T-cell (primary cell): Measurements from ENCODE around the gene PLCL2. TPM values are rescaled to one million over a fixed set of nuclear protein-coding genes. Genes with fewer than 3 reads are reported as not detected.

Experiments
- ATAC-seq, 4 experiments: fragments of 200-7000 bp in 3 of 4; fragments of 150-1000 bp in 1 of 4; cut with Tn5 transposase; replicated peaks in 1 of 4; 1 replicate in 3 of 4; 2 replicates in 1 of 4; pipeline ENCODE4 v1.10.0; 2021; ENCODE audit warnings: moderate library complexity in 3 of 4, mild to moderate bottlenecking in 2 of 4, moderate number of reproducible peaks in 1 of 4
- CTCF ChIA-PET, 2 donors: fragments of 300-600 bp; sonication (Branson Sonifier 250); formaldehyde crosslinking; loops; one replicate each; lab custom pipeline; 2022; ENCODE audit warnings: antibody characterized with exemption in 2 of 2; lab: Charles Lee
- POLR2A ChIA-PET, 2 donors: fragments of 300-600 bp; sonication (Branson Sonifier 250); formaldehyde crosslinking; loops; one replicate each; lab custom pipeline; 2022; ENCODE audit warnings: antibody characterized with exemption in 2 of 2; lab: Charles Lee
- DNase-seq, 35 experiments: peaks; one replicate each; pipeline versions ENCODE4 v3.0.0 to v3.0.0-alpha.2; 2013 to 2023
- H3K27ac ChIP-seq: one replicate; pipeline ENCODE4 v1.5.1; 2013; ENCODE audit warnings: low read length
- H3K27me3 ChIP-seq, 2 experiments: replicated peaks in 1 of 2; 1 replicate in 1 of 2; 2 replicates in 1 of 2; pipeline versions ENCODE4 v1.6.1 to v1.7.0; 2013; ENCODE audit warnings: low read length in 1 of 2, mixed read lengths in 1 of 2; ENCODE audit not compliant: control insufficient read depth in 2 of 2, insufficient read depth in 2 of 2; ENCODE audit errors: extremely low read depth in 1 of 2
- H3K36me3 ChIP-seq, 2 donors: 1 replicate in 1 of 2; 2 replicates in 1 of 2; pipeline versions ENCODE4 v1.6.1 to v1.7.0; 2013; ENCODE audit warnings: low read length in 1 of 2; ENCODE audit not compliant: control insufficient read depth in 2 of 2, insufficient read depth in 1 of 2; ENCODE audit errors: extremely low read depth in 1 of 2
- H3K4me1 ChIP-seq, 2 experiments: 1 replicate in 1 of 2; 2 replicates in 1 of 2; pipeline versions ENCODE4 v1.6.1 to v1.7.0; 2013; ENCODE audit warnings: low read length in 2 of 2, mixed read lengths in 1 of 2; ENCODE audit not compliant: insufficient read depth in 2 of 2, control insufficient read depth in 1 of 2; ENCODE audit errors: extremely low read depth in 1 of 2
- H3K4me3 ChIP-seq, 2 donors: 1 replicate in 1 of 2; 2 replicates in 1 of 2; pipeline versions ENCODE4 v1.5.1 to v1.7.0; 2013; ENCODE audit warnings: mild to moderate bottlenecking in 2 of 2, low read length in 1 of 2, moderate library complexity in 1 of 2; ENCODE audit not compliant: control insufficient read depth in 1 of 2; ENCODE audit errors: extremely low read depth in 1 of 2
- H3K9me3 ChIP-seq: 2 replicates; pipeline ENCODE4 v1.7.0; 2013
- H3K27ac Mint-ChIP-seq, 2 donors: one replicate each; pipeline ENCODE4 v1.8.0; 2020 to 2021; ENCODE audit warnings: mild to moderate bottlenecking in 2 of 2, mixed read lengths in 2 of 2
- H3K27me3 Mint-ChIP-seq, 2 donors: one replicate each; pipeline ENCODE4 v1.8.0; 2021 to 2022; ENCODE audit warnings: mixed read lengths in 2 of 2
- H3K36me3 Mint-ChIP-seq: one replicate; pipeline ENCODE4 v1.8.0; 2021; ENCODE audit warnings: mixed read lengths
- H3K4me1 Mint-ChIP-seq, 3 donors: one replicate each; pipeline ENCODE4 v1.8.0; 2020 to 2022; ENCODE audit warnings: mixed read lengths in 3 of 3, mild to moderate bottlenecking in 1 of 3
- H3K4me3 Mint-ChIP-seq, 3 donors: one replicate each; pipeline ENCODE4 v1.8.0; 2020 to 2022; ENCODE audit warnings: mild to moderate bottlenecking in 3 of 3, mixed read lengths in 3 of 3, moderate library complexity in 3 of 3
- H3K9me3 Mint-ChIP-seq, 3 donors: one replicate each; pipeline ENCODE4 v1.8.0; 2020 to 2022; ENCODE audit warnings: mixed read lengths in 3 of 3
- WGBS: methylation state at CpG from one replicate; pipeline ENCODE4 v1.1.5; 2013; ENCODE audit warnings: missing lambda C conversion rate; ENCODE audit not compliant: insufficient coverage; 5-methylcytosine and 5-hydroxymethylcytosine counted together
- total RNA-seq, 35 experiments: library from RNA in 6 of 35; stranded (reverse) in 6 of 35; fragments of 120-200 nt in 1 of 35; gene quantifications; one replicate each; pipeline versions ENCODE4 v1.2.1 to v1.2.4 and lab custom pipeline; 2013 to 2026

The PLCL2 gene
- total RNA-seq, 5 donors from 2014 or later (not counting 1 experiment from before 2014, with no cell fraction given), result 53.4 to 68.1 (median 60.9) TPM

GRCh38 chr3:17040322-17040989 is 155.7 kb downstream of the PLCL2 start:
- Histone ChIP-seq H3K9me3 (no peaks in the 10 kb centered on the region), H3K4me1 (peaks cover 0 to 3% of the 10 kb centered on the region in 2 experiments), H3K4me3 (no peak overlapping the region), H3K27ac (no peak overlapping the region), H3K27me3 (no peaks in the 10 kb centered on the region), H3K36me3 (peaks cover 5 to 12% of the 10 kb centered on the region in 2 donors)
- DNase-seq (no peak), ATAC-seq (no peak)
- ChIA-PET CTCF (interaction anchor here in 1 of 2 donors (0.9 to 1.7 kb wide), 2 partner anchors 10 to 40 kb away, joined by 3 to 5 read pairs; no protein-coding TSS in a partner anchor), POLR2A (no interaction called here)
- H3K27ac Mint-ChIP-seq, result peak overlapping the region; percentile 33 to 58
- H3K4me3 Mint-ChIP-seq, result no peak overlapping the region
- peaks cover 40 to 62% (median 47%) of the 10 kb centered on the region in 3 donors for H3K4me1 Mint-ChIP-seq
- WGBS, result 100% methylated on average over 1 of the region's 5 CpGs
- H3K27me3 Mint-ChIP-seq, result no peaks in the 10 kb centered on the region
- H3K9me3 Mint-ChIP-seq, result no peaks in the 10 kb centered on the region
- peaks cover 47% of the 10 kb centered on the region for H3K36me3 Mint-ChIP-seq

- Histone ChIP-seq H3K27me3 (no peaks in the 10 kb centered on the region), H3K4me1 (peaks cover 0 to 3% of the 10 kb centered on the region in 2 experiments), H3K36me3 (peaks cover 5 to 15% of the 10 kb centered on the region in 2 donors), H3K4me3 (no peak overlapping the region), H3K27ac (no peak overlapping the region), H3K9me3 (no peaks in the 10 kb centered on the region)
- Mint-ChIP-seq H3K4me3 (no peak overlapping the region), H3K27me3 (no peaks in the 10 kb centered on the region), H3K9me3 (no peaks in the 10 kb centered on the region), H3K36me3 (peaks cover 47% of the 10 kb centered on the region), H3K27ac (peak overlapping the region; percentile 33 to 58), H3K4me1 (peaks cover 39 to 62% (median 46%) of the 10 kb centered on the region in 3 donors)
- CTCF ChIA-PET, result interaction anchor here in 1 of 2 donors (1.7 kb wide), 1 partner anchor 11 kb away, joined by 5 read pairs; no protein-coding TSS in a partner anchor
- 88% methylated on average over 1 of the region's 5 CpGs for WGBS
- no peak for DNase-seq
- POLR2A ChIA-PET, result no interaction called here
- ATAC-seq, result no peak
Observed at GRCh38 chr3:17040990-17041377, 156.2 kb downstream of the PLCL2 start.

GRCh38 chr3:17044855-17045254 is 160.1 kb downstream of the PLCL2 start:
- no peaks in the 10 kb centered on the region for H3K27me3 ChIP-seq
- no peaks in the 10 kb centered on the region for H3K27me3 Mint-ChIP-seq
- no CpG with 5 or more reads among the region's 2 CpGs for WGBS
- peak overlapping the region in 1 of 2 donors; percentile 24 for H3K27ac Mint-ChIP-seq
- peaks cover 70% of the 10 kb centered on the region for H3K36me3 Mint-ChIP-seq
- no peak overlapping the region for H3K4me3 Mint-ChIP-seq
- peaks cover 3 to 8% (median 7%) of the 10 kb centered on the region in 3 donors for H3K9me3 Mint-ChIP-seq
- DNase-seq (no peak), ATAC-seq (no peak)
- ChIA-PET CTCF (no interaction called here), POLR2A (no interaction called here)
- no peak overlapping the region for H3K4me3 ChIP-seq
- H3K9me3 ChIP-seq, result peaks cover 5% of the 10 kb centered on the region
- H3K27ac ChIP-seq, result no peak overlapping the region
- peaks cover 5 to 32% of the 10 kb centered on the region in 2 donors for H3K36me3 ChIP-seq
- H3K4me1 Mint-ChIP-seq, result peaks cover 23 to 41% (median 30%) of the 10 kb centered on the region in 3 donors
- no peaks in the 10 kb centered on the region for H3K4me1 ChIP-seq

- H3K4me1 ChIP-seq, result no peaks in the 10 kb centered on the region
- no peak overlapping the region for H3K4me3 ChIP-seq
- H3K27ac ChIP-seq, result no peak overlapping the region
- DNase-seq, result no peak
- no peaks in the 10 kb centered on the region for H3K27me3 Mint-ChIP-seq
- peaks cover 76% of the 10 kb centered on the region for H3K36me3 Mint-ChIP-seq
- POLR2A ChIA-PET, result no interaction called here
- H3K9me3 Mint-ChIP-seq, result peaks cover 3 to 14% (median 8%) of the 10 kb centered on the region in 3 donors
- no peak overlapping the region for H3K27ac Mint-ChIP-seq
- H3K4me1 Mint-ChIP-seq, result peaks cover 21 to 37% (median 36%) of the 10 kb centered on the region in 3 donors
- peaks cover 5 to 32% of the 10 kb centered on the region in 2 donors for H3K36me3 ChIP-seq
- WGBS, result 96% methylated on average over 7 of the region's 7 CpGs
- no peak overlapping the region for H3K4me3 Mint-ChIP-seq
- H3K27me3 ChIP-seq, result no peaks in the 10 kb centered on the region
- peaks cover 5% of the 10 kb centered on the region for H3K9me3 ChIP-seq
- no peak for ATAC-seq
- CTCF ChIA-PET, result interaction anchor here in 1 of 2 donors (0.9 kb wide), 1 partner anchor 19 kb away, joined by 3 read pairs; no protein-coding TSS in a partner anchor
Observed at GRCh38 chr3:17045705-17046104, 160.9 kb downstream of the PLCL2 start.

GRCh38 chr3:17046623-17047022 is 161.9 kb downstream of the PLCL2 start:
- ChIA-PET CTCF (interaction anchor here in 1 of 2 donors (0.9 kb wide), 1 partner anchor 18 kb away, joined by 3 read pairs; no protein-coding TSS in a partner anchor), POLR2A (no interaction called here)
- Histone ChIP-seq H3K9me3 (peaks cover 5% of the 10 kb centered on the region), H3K27ac (no peak overlapping the region), H3K27me3 (no peaks in the 10 kb centered on the region), H3K36me3 (peaks cover 5 to 32% of the 10 kb centered on the region in 2 donors), H3K4me1 (no peaks in the 10 kb centered on the region), H3K4me3 (no peak overlapping the region)
- H3K27ac Mint-ChIP-seq, result no peak overlapping the region
- H3K36me3 Mint-ChIP-seq, result peaks cover 81% of the 10 kb centered on the region
- no peak for DNase-seq
- peaks cover 3 to 16% (median 10%) of the 10 kb centered on the region in 3 donors for H3K9me3 Mint-ChIP-seq
- peaks cover 20 to 36% (median 35%) of the 10 kb centered on the region in 3 donors for H3K4me1 Mint-ChIP-seq
- WGBS, result no CpG with 5 or more reads among the region's 2 CpGs
- H3K27me3 Mint-ChIP-seq, result no peaks in the 10 kb centered on the region
- no peak overlapping the region for H3K4me3 Mint-ChIP-seq
- ATAC-seq, result no peak

GRCh38 chr3:17047162-17047561 is 162.4 kb downstream of the PLCL2 start:
- CTCF ChIA-PET, result no interaction called here
- Histone ChIP-seq H3K4me3 (no peak overlapping the region), H3K9me3 (peaks cover 5% of the 10 kb centered on the region), H3K27me3 (no peaks in the 10 kb centered on the region), H3K4me1 (no peaks in the 10 kb centered on the region), H3K36me3 (peaks cover 5 to 32% of the 10 kb centered on the region in 2 donors), H3K27ac (no peak overlapping the region)
- DNase-seq, result no peak
- no peaks in the 10 kb centered on the region for H3K27me3 Mint-ChIP-seq
- ATAC-seq, result no peak
- H3K4me1 Mint-ChIP-seq, result peaks cover 20 to 41% (median 35%) of the 10 kb centered on the region in 3 donors
- peaks cover 3 to 20% (median 14%) of the 10 kb centered on the region in 3 donors for H3K9me3 Mint-ChIP-seq
- peaks cover 86% of the 10 kb centered on the region for H3K36me3 Mint-ChIP-seq
- 79% methylated on average over 2 of the region's 4 CpGs for WGBS
- H3K27ac Mint-ChIP-seq, result no peak overlapping the region
- POLR2A ChIA-PET, result no interaction called here
- no peak overlapping the region for H3K4me3 Mint-ChIP-seq
